Mammary epithelial cell (primary cell): ENCODE measurements around the gene SIRPA.

Experiments used
- EZH2 ChIP-seq: IDR thresholded peaks from 2 replicates; pipeline ENCODE4 v1.6.1; 2012; ENCODE audit warnings: low read length, inconsistent platforms, borderline replicate concordance
- TF ChIP-seq, protein P1 (sequence below), 2 donors: IDR thresholded peaks in 1 of 2; conservative IDR thresholded peaks in 1 of 2; 2 replicates each; pipeline ENCODE4 v1.5.1; 2011 to 2012; ENCODE audit warnings: inconsistent platforms in 2 of 2, low read length in 2 of 2, mild to moderate bottlenecking in 2 of 2, control low read depth in 1 of 2, low read depth in 1 of 2; ENCODE audit not compliant: insufficient read depth in 1 of 2; ENCODE audit errors: extremely low read depth in 1 of 2

DNA sequence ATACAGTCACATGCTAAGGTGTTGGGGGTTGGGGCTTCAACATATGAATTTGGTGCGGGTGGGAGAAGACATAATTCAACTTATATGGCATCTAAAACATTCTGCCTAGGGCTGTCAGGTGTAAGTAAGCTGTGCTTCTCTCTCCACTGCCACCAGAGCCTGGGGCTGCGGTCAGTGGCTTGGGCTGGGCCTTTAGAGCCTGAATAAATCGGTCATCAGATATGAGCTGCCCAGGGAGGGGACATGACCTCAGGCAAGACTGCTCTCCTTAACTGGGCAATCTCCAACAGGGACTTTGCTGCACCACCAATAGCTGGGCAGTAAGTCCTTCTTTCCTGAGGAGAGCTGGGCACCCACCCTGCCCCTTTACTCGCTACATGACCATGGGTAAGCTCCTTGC lies 24.9 kb upstream of the SIRPA start:
- TF ChIP-seq, protein P1, sequence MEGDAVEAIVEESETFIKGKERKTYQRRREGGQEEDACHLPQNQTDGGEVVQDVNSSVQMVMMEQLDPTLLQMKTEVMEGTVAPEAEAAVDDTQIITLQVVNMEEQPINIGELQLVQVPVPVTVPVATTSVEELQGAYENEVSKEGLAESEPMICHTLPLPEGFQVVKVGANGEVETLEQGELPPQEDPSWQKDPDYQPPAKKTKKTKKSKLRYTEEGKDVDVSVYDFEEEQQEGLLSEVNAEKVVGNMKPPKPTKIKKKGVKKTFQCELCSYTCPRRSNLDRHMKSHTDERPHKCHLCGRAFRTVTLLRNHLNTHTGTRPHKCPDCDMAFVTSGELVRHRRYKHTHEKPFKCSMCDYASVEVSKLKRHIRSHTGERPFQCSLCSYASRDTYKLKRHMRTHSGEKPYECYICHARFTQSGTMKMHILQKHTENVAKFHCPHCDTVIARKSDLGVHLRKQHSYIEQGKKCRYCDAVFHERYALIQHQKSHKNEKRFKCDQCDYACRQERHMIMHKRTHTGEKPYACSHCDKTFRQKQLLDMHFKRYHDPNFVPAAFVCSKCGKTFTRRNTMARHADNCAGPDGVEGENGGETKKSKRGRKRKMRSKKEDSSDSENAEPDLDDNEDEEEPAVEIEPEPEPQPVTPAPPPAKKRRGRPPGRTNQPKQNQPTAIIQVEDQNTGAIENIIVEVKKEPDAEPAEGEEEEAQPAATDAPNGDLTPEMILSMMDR (conservative IDR thresholded peaks at IDR 0.05 in 1 of 2, IDR thresholded peaks at IDR 0.05 in 1 of 2; ENCODE audit: extremely low read depth in 1 of 2, insufficient read depth in 1 of 2, low read depth in 1 of 2, low read length in 2 of 2), result no peak
- TF ChIP-seq EZH2, result no peak
